GM18861 (cell line): ENCODE data around the gene PARP4.
"Not testable (repeated sequence)": the region's sequence is repeated elsewhere in the genome, so short reads cannot be mapped to it uniquely, and the experiment has no call there.

ENCODE experiments used
- ATAC-seq: cut with Tn5 transposase; IDR thresholded peaks from one replicate; pipeline ENCODE4 v1.9.1; 2021; ENCODE audit not compliant: unreplicated experiment

PARP4 gene

GRCh38 chr13:24380227-24380626, 132.4 kb downstream of the PARP4 start:
- ATAC-seq: not testable (repeated sequence)

GRCh38 chr13:24371273-24371672, 141.3 kb downstream of the PARP4 start:
- not testable (repeated sequence) for ATAC-seq
